GM18499 (cell line): ENCODE measurements around the gene LILRA2.
"Not testable (repeated sequence)": the region's sequence is repeated elsewhere in the genome, so short reads cannot be mapped to it uniquely, and the experiment has no call there.

Experiments
- ATAC-seq: cut with Tn5 transposase; IDR thresholded peaks from one replicate; pipeline ENCODE4 v1.9.1; 2021; ENCODE audit warnings: moderate number of reproducible peaks; ENCODE audit not compliant: insufficient read depth, unreplicated experiment

Gene LILRA2

DNA sequence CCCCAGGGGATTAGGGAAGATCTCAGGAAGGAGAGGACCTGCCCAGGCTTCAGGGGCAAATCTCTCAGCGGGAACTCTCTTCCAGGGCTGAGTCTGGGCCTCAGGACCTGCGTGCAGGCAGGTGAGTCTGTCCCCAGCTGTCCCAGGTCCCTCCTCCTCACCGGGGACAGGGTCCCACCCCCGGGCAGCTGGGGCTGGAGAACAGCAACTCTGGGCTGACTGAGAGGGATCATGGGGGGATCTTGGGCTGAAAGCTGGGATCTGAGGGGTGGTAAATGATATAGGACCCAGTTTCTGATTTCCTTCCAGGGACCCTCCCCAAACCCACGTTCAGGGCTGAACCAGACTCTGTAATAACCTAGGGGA is 34.2 kb downstream of the LILRA2 start:
- ATAC-seq = no peak

DNA sequence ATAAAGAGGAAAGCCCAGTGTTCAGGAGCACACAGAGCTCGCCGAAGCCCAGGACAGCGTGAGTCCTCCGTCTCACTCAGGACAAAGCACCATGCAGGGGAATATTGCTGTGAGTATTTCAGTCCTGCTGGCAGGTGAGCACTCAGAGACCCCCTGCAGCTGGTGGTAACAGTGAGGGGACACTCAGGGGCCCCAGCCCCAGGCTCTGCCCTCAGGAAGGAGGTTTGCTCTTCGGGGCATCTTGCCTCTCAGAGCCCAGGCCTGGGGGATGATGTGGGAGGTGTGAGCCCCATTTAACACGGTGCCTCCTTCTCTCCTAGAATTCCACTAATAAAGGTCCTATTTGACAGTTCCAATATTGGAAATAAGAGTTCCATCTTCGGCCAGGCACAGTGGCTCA is 34.6 kb downstream of the LILRA2 start:
- no peak for ATAC-seq

DNA sequence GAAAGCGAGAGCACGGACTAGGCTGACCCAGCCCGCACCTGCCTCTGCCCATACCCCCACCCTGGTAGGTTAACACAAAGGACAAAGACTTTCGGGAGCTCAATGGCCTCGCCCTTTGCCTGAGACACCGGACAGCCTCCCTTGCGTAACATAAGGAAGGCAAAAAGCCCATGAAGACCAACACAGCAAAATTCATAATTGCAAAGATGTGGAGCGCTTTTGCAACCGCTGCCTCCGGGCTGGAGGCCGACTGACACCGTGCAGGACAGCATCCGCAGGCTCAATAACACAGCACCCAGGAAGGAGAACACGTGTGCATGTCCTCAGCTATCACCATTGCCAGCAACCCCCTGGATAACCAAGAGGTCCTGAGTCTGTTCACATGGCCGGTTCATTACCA is 35.2 kb downstream of the LILRA2 start:
- ATAC-seq = no peak

DNA sequence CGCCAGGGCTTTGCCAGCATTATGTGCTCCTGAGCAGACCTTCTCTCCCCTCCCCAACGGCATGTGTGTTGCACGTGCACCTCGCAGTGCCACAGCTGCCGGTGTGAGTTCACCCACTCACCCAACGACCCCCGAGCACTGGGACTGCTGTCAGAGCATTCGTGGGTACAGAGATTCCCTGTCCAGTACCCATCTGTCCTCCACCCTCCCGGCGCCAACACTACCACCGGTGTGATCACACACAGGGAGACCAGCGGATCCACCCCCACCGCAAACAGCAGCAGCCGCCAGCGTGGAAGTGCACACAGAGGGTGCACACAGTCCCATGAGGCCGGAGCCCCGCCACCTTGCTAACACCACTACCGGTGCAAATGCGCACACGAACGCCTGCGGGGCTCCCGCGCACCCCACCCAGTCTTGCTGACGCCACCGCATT is 35.8 kb downstream of the LILRA2 start:
- ATAC-seq = no peak

DNA sequence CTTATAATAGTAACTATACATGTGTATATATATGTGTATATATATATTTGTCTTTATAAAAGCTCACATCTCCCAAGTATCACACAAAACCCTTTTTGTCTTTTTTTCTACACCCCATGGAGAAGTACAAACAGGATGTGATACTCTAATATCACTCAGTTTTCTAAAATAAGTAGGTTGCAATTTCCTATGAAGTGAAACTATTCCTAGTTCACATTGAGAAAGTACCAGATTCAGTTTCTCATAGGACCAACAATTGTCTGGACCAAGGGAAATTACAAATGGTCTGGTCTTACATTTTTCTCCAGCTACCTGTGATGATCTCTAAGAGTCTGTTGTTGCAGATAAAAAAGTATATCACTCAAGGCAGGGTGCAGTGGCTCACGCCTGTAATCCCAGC is 38.8 kb downstream of the LILRA2 start:
- ATAC-seq = no peak

DNA sequence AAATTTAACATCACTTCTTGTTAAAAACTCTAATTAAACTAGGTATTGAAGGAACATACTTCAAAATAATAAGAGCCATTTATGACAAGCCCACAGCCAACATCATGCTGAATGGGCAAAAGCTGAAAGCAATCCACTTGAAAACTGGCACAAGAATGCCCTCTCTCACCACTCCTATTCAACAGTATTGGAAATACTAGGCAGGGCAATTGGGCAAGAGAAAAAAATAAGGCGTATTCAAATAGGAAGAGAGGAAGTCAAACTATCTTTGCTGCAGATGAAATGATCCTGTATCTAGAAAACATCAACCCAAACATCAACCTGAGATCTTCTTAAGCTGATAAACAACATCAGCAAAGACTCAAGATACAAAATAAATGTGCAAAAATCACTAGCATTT is 41.1 kb downstream of the LILRA2 start:
- no peak for ATAC-seq

DNA sequence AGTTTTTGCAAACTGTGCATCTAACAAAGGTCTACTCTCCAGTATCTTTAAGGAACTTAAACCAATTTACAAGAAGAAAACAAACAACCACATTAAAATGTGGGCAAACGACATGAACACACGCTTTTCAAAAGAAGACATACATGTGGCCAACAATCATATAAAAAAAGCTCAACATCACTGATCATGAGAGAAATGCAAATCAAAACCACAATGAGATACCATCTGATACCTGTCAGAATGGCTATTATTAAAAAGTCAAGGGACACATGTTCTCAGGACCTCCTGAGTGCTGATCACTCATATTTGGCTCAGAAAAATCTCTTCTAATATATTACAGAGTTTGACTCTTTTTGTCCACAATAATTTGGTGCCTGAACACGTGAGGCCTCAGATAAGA is 42.5 kb downstream of the LILRA2 start:
- ATAC-seq = peak; percentile 34

DNA sequence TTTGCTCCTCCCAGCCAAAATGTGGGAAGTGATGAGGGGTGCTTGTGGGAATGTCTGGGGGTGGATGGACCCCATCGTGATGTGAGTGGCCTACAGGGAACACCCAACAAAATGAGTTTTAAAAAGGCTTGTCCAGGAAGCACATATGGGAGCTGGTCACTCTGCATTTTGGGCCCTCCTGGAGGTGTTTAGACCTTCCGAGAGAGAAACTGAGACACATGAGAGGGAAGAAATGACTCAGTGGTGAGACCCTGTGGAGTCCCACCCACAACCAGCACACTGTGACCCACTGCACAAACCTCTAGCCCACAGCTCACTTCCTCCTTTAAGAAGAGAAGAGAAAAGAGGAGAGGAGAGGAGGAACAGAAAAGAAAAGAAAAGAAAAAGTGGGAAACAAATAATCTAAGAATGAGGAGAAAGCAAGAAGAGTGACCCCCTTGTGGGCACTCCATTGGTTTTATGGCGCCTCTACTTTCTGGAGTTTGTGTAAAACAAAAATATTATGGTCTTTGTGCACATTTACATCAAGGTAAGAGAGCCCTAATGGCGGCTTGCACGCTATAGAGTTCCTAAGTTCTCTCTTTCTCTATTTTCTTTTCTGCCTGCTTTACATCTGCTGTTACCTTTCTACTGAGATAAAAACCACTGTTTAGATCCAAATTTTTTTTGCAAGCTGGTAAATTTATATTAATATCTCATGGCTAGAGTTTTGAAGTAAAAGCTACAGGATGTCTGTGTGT is 43.4 kb downstream of the LILRA2 start:
- peak; percentile 47 for ATAC-seq

DNA sequence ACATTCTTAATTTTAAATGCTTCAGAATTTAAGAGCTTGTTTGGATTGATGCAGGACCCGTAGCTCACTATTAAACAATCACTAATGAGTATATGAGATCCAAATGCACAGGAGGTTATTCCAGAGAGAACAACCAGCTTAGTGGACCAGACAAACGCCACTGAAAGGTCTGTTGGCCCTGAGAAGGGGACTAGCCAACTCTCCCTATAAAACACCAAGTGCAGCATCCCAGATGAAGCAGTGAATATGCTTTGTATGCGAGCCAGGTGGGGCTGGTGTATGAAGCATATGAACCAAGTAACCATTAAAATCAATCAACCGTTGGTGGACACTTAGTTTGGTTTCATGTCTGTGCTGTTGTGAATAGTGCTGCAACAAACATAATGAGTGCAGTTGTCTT is 46.9 kb downstream of the LILRA2 start:
- ATAC-seq = no peak

DNA sequence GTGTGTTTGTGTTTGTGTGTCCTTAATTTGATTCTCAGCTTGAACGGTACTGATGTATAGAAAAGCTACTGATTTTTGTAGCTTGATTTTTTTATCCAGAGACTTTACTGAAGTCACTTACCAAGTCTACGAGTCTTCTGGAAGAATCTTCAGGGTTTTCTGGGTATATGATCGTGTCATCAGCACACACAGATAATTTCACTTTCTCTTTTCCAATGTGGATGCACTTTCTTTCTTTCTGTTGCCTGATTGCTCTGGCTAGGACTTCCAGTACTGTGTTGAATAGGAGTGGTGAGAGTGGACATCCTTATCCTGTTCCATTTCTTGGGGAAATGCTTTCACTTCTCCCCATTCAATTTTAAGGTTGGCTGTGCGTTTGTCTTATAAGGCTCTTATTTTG is 48.8 kb downstream of the LILRA2 start:
- ATAC-seq = no peak

DNA sequence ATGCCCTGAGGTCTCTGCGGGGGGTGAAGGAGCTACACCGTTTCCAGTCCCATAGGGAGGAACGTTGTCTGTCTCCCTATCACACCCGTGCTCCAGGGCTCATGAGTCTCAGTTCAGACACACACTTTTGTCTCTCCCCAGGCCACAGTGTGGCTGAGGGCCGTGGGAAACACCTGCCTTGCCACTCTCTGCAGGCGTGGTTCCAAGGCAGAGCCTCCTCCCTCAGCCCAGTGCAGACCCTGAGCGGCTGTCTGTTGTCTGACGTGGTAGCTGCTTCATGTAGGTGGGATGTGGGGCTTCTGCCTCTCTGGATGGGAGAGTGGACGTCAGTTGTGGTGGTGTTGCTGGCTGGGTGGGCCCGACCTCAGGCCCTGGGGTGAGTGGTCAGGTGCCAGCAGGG is 50.6 kb downstream of the LILRA2 start:
- not testable (repeated sequence) for ATAC-seq

DNA sequence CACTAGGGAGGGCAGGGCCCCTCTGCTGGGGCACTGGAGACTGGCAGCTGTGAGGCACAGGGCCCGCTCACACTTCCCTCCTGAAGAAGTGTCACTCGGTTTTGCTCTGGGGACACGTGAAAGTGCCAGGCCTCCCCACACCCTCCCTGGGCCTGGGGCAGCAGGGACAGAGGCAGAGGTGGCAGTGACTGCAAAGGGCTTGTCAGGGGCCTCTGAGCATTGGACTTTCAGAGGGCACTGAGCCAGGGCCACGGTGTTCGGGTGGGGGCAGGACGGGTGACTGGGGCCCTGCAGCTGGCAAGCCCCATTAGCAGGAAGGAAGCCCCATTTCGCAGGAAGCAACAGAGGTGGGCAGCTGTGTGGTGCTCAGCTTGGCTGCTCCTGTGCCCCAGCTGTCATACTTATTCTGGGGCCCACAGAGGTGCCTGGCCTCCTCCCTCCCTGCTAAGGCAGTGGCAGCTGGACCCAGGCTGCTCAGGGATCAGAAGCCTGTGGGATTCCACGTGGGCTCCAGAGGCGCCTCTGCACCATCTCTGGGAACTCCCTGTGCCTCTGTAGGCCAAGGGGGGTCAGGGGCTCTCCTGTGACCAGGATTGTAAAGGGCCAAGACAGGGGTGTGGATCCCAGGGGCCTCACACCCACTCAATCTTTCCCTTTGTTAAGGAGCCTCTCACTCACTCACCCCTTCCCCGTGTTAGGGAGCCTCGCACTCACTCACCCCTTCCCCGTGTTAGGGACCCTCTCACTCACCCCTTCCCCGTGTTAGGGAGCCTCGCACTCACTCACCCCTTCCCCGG is 51.5 kb downstream of the LILRA2 start:
- ATAC-seq = not testable (repeated sequence)

DNA sequence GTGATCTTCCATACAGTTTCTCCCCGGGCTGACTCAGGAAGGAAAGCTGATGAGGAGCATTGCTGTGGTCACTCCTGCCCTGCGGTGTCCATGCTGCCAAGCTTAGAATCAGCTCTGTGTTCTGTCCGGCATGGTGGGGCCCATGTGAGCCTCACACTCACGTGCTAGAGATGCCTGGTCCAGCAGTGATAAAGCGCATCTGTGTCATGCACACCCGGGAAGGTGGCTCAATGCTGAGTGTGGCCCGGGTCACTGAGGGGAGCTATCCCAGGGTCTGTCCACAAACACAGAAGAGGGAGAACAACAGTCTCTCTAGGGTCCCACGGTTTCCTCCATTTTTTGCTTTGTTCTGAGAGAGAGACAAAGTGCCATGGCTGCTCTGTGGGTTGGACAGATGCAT is 53.2 kb downstream of the LILRA2 start:
- ATAC-seq = no peak

DNA sequence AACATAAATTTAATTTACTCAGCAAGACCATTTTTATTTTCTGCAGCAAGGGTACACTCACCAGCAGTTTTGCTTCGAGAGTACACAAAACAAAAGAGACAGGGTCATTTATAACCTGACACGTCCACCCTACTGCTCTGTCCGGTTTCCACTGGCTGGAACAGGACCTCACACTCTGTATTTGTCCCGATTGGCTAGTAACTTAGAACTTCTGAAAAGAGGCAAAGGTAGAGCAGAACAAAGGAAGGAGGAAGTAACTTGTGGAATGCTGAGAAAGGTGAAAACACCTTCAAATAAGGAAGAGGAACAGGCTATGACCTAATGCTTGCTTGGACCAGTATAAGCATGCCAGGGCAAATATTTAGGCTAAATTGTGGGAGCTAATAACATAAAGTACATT is 54.3 kb downstream of the LILRA2 start:
- ATAC-seq = not testable (repeated sequence)

DNA sequence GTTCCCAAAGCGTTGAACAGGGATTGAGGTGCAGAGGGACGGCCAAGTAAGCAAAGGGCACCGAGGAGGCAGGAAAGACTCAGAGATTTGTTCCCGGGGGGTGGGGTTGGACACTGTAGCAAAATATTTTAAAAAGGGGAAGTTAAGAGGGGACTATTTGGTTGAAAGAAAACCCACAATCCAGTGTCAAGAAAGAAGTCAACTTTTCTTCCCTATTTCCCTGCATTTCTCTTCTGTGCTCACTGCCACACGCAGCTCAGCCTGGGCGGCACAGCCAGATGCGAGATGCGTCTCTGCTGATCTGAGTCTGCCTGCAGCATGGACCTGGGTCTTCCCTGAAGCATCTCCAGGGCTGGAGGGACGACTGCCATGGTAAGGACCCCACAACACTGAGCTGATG is 56.7 kb downstream of the LILRA2 start, which contains the start of gene LILRB1:
LILRB1 (plus strand) TSS at position 223 of the 400 bp plus-strand sequence. CDS start 590 bp downstream, outside the sequence.
- not testable (repeated sequence) for ATAC-seq

DNA sequence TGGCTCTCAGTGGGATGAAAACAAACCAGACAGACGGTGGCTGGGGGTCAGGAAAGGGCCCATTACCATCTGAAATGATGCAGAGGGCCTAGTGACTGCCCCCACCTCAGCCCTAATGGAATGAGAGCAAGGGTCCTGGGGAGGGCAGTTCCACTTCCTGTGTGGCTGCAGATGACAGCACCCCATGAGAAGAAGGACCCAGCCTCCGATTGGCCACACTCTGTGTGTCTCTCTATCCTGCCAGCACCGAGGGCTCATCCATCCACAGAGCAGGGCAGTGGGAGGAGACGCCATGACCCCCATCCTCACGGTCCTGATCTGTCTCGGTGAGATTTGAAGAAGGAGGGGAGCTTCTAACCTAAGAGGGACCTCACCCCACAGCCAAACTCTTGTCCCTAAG is 57.2 kb downstream of the LILRA2 start:
- ATAC-seq = no peak

DNA sequence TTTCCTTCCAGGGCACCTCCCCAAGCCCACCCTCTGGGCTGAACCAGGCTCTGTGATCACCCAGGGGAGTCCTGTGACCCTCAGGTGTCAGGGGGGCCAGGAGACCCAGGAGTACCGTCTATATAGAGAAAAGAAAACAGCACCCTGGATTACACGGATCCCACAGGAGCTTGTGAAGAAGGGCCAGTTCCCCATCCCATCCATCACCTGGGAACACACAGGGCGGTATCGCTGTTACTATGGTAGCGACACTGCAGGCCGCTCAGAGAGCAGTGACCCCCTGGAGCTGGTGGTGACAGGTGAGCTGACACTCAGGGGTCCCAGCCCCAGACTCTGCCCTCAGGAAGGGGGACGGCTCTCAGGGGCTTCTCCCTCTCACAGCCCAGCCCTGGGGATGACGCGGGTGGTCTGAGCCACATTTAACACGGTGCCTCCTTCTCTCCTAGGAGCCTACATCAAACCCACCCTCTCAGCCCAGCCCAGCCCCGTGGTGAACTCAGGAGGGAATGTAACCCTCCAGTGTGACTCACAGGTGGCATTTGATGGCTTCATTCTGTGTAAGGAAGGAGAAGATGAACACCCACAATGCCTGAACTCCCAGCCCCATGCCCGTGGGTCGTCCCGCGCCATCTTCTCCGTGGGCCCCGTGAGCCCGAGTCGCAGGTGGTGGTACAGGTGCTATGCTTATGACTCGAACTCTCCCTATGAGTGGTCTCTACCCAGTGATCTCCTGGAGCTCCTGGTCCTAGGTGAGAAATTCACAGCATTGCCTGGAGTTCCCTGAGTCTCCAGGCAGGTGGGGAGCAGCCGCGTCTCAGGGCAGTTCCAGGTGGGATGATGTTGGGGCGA is 58.1 kb downstream of the LILRA2 start:
- not testable (repeated sequence) for ATAC-seq

DNA sequence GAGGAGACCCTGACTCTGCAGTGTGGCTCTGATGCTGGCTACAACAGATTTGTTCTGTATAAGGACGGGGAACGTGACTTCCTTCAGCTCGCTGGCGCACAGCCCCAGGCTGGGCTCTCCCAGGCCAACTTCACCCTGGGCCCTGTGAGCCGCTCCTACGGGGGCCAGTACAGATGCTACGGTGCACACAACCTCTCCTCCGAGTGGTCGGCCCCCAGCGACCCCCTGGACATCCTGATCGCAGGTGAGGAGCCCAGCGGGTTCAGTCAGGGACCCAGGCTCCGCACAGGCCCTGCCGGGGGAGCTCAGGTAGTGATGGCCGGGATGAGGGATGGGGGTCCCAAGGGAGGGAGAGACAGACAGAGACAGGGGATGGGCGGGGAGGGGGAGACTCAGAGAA is 58.9 kb downstream of the LILRA2 start:
- ATAC-seq = not testable (repeated sequence)

DNA sequence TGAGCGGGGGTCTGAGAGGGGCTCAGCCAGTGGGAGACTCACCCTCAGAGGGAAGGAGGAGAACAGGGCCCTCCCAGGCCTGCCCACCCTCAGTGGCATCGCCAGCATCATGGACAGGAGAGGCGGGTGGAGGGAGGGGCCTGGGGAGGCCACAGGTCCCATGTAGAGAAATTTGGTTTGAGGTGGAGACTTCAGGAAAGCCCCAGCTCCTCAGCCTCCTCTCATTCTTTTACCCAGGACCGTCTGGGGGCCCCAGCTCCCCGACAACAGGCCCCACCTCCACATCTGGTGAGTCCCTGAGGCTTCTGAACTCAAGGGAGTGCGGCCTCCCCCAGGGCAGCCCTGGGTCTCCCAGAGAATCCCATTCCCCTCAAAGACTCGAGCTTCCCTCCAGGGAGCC is 59.8 kb downstream of the LILRA2 start:
- no peak for ATAC-seq

DNA sequence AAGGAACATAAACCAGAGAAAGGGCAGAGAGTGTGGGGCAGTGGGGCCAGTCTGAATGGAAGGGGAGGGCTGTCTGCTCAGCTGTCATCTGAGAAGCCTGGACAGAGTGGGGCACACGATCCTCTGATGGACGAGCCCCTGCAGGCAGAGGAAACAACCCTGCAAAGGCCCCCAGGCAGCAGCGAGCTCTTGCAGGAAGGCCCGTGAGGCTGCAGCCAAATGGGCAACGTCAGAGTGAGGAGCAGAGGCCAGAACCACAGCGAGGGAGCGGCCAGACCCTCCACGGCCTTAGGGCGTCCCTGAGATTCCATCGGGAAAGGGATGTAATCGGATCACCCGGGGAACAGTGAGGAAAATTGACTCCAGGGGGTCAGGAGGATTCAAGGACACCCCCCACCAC is 62.5 kb downstream of the LILRA2 start:
- not testable (repeated sequence) for ATAC-seq

DNA sequence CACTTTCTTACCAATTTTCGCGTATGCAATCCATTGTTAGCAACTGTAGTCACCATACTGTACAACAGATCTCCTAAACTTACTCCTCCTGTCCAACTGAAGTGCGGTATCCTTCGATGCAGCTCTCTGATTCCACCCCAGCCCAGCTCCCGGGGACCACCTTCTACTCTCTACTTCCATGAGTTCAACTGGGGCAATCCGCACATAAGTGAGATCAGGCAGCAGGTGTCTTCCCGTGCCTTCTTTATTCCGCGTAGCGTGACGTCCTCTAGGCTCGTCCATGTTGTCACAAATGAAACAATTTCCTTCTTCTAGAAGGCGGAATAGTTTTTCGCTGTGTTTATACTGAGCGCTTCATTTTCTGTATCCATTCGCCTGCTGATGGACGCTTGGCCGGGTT is 65.1 kb downstream of the LILRA2 start:
- no peak for ATAC-seq
